SH-SY5Y (cell line): Measurements from ENCODE around the gene GPR161.

Experiments used
- GATA2 ChIP-seq: IDR thresholded peaks from 2 replicates; pipeline ENCODE4 v1.6.1; 2011; ENCODE audit warnings: mild to moderate bottlenecking, low read depth, low read length
- GATA3 ChIP-seq: IDR thresholded peaks from 2 replicates; pipeline ENCODE4 v1.6.1; 2011; ENCODE audit warnings: low read depth, mild to moderate bottlenecking, low read length, moderate library complexity

Gene GPR161

DNA sequence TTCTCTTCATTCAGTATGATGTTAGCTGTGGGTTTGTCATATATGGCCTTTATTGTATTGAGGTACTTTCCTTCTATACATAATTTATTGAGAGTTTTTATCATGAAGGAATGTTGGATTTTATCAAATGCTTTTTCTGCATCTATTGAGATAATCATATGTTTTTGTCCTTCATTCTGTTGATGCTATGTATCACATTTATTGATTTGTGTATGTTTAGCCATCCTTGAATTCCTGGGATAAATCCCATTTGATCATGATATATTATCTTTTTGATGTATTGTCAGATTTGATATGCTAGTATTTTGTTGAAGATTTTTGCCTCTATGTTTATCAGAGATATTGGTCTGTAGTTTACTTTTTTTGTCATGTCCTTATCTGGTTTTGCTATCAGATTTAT is 20.9 kb upstream of the GPR161 start:
- TF ChIP-seq GATA3: no peak
- TF ChIP-seq GATA2: no peak

- no peak for TF ChIP-seq GATA3
Observed at GRCh38 chr1:168155910-168156309, 19.2 kb upstream of the GPR161 start.

DNA sequence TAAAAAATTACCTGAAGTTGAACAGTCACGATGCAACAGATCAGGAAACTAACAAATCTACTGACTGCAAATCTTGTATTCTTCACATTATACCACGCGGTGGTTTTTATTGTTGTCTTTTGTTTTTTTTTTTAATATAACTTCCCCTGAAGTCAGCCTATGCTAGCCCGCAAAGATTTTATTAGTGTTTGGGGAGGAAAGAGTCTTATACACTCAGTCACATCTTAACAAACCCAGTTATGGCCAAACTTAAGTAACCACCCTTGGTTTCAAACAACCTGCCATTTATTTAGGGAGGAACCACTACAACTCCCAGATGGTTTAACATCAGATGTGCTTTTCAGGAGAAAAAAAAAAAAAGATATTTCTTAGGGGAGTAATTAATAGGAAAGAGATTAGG is 15.2 kb upstream of the GPR161 start:
- no peak for TF ChIP-seq GATA3
- no peak for TF ChIP-seq GATA2

DNA sequence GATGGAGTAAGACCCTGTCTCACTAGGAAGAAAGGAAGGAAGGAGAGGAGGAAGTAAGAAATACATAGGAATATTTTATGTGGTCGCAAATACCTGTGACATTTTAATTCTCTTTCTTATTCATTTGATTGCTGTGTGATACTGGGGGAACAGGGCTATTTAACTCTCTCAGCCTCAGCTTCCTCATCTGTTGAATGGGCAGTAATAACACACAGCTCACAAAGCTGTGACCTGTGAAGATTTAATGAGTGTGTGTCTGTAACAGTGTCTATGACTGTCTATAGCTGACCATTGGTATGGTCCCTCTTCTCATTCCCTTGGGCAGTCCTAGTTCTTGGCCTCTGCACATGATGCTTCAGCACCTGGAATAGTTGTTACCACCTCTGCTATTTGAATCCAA is 13.6 kb upstream of the GPR161 start:
- no peak for TF ChIP-seq GATA2
- no peak for TF ChIP-seq GATA3

GRCh38 chr1:168148916-168149315 is 12.2 kb upstream of the GPR161 start:
- TF ChIP-seq GATA2 (no peak), GATA3 (no peak)

DNA sequence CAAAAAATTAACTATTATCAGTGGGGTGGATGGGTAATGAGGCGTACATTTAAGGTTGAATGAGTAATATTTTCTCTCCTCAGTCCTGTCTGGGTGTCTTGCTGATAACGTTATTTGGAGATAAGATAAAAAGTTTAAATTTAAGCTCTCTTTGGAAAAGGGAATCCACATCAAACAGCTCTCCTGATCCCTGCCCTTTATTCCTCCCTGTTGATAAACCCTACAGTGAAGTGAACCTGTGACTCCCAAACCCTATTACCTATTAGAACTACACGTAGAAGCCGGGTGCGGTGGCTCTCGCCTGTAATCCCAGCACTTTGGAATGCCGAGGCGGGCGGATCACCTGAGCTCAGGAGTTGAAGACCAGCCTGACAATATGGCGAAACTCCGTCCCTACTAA is 9.9 kb upstream of the GPR161 start:
- TF ChIP-seq GATA2 (no peak), GATA3 (no peak)

- TF ChIP-seq GATA3 (no peak), GATA2 (no peak)
Observed at GRCh38 chr1:168146160-168146539, 9.4 kb upstream of the GPR161 start.

DNA sequence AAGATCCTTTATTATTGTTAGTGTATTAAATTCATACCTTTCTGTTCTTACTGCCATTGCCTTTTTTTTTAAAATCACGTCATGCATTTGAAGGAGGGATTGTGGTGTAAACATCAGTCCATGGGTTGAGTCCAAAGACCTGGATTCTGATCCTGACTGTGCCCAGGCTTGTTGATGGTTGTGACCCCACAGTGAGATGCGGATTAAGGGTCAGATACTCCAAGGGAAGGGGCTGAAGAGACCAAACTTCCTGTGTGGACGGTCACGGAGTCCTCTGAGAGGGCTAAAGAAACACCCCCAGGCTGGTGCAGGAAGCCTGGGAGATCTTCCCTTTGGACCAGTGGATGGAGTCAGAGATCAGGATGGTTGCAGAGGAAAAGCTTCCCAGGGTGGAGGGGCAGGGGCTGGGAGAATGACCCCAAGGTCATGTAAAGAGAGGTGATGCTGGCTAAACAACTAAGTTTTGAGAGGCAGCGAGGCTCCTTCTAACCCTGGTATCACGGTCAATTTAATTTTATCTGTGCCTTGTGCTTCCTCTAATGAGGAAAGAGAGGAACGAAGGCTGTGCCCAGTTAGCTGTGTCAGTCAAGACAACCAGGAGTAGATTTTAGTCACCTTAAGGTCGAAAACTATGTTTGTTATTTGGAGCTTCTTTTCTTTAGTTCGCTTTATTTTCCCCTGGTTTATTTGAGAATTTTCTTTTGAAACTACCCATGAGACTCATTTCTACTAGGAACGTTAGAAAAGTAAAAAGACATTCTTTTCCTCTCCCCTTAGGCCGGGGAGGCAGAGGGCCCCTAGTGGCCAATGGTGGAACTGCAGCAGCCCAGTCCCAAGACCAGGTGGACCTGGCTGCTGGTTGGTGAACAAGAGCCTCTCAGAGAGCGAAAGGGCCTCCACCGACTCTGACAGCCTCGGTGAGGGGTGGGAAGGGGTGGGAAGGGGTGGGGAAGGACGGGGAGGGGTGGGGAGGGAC is 8.7 kb upstream of the GPR161 start:
- no peak for TF ChIP-seq GATA3
- no peak for TF ChIP-seq GATA2

DNA sequence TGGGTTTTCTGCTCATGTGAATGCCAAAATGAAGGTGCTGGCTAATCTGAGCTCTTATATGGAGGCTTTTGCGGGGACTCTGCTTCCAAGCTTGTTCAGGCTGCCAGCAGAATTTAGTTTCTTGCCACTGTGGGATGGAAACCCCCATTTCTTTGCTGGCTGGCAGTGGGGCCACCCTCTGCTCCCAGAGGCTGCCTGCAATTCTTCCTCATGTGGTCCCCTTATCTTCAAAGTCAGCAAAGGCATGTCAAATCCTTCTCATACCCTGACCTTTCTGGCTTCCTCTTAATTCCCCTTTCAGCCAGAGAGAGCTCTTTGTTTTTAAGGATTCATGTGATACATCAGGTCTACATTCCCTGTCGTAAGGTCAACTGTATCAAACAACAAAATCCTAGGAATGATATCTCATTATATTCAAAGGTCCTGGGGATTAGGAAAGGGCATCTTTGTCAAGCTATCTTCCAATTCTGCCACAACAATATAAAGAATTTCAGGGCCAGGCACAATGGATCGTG is 5.2 kb upstream of the GPR161 start:
- TF ChIP-seq GATA3: no peak
- TF ChIP-seq GATA2: no peak

DNA sequence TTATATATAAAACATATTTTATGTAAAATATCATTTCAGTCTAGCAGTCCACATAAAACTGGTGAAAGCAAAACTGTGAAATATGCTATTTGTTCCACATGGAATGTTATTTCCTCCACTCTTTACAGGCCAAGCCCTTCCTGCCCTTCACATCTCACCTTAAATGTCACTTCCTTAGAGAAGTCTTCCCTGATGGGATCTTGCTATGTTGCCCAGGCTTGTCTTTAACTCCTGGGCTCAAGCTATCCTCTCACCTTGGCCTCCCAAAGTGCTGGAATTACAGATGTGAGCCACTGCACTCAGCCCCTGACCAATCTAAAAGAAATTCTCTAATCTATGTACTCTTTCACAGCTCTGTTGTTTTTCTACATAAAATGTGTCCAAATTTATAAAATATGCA is 2.3 kb upstream of the GPR161 start:
- TF ChIP-seq GATA3 (no peak), GATA2 (no peak)

DNA sequence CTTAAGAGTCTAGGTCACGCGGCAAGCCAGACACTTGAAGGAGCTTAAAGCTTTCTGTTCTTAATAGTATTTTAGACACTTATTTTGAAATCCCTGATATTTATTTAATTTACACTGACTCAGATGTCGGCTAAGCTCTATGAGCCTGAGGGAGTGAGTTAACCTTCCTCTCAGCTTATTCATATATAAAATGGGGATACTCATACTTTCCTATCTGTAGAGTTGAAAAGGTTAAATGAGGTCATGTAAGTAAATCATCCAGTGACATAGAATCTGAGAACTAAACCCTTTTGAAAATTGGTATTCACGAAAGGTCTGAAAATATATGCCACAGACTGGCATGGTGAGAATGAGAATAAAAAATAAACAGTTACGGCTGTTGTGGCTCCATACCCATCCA is 1.4 kb upstream of the GPR161 start:
- no peak for TF ChIP-seq GATA3
- TF ChIP-seq GATA2: no peak

GRCh38 chr1:168137515-168137821 is 738 bp upstream of the GPR161 start:
- TF ChIP-seq GATA2: no peak
- TF ChIP-seq GATA3: no peak

DNA sequence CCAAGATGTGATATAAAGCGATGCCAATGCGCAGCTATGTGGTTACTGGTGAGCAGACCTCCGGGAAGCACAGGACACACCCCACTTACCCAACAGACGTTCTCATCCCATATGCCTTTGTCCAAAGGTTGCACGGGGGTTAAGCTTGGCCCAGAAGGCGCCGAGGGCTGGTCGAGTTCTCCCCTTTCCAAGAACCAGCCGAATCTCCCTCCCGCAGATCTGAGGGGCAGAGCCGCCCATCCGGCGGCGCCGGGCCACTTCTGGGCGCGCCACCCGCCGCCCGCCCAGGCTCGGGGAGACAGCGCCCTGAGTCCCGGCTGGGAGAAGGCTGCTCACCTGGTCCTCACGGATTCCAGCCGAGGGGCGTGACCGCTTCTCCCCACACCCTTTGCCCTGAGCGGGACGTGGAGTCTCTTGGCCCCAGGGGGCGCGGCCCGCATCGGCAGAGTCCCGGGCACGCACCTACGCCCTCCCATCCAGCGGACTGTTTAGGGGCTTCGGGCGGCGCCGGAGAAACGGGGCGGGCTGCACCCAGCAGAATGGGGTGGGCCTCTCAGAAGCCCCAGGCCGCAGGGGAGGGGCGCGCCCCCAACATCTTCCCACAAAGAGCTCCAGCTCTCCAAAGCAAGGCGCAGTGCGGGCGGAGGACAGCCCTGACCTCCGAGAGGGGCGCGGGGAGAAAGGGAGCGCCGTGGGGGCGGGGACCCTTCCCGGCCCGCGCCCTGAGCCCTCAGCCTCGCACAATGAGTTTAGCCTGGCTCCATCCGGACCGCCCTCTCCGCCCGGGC is 615 bp downstream of the GPR161 start:
- TF ChIP-seq GATA3 (no peak), GATA2 (no peak)

GRCh38 chr1:168135116-168135920 is 1.4 kb downstream of the GPR161 start:
- TF ChIP-seq GATA2 (no peak), GATA3 (no peak)

GRCh38 chr1:168134642-168135041 is 2.1 kb downstream of the GPR161 start:
- TF ChIP-seq GATA2: no peak
- no peak for TF ChIP-seq GATA3
